Measurements from ENCODE around the gene TXNRD2. TPM values are rescaled to one million over a fixed set of nuclear protein-coding genes. Genes with fewer than 3 reads are reported as not detected.
"Not testable (repeated sequence)": the region's sequence is repeated elsewhere in the genome, so short reads cannot be mapped to it uniquely, and the experiment has no call there.

TXNRD2 gene
- total RNA-seq, 2 donors from 2014 or later: 29.9 to 34.3 TPM

DNA sequence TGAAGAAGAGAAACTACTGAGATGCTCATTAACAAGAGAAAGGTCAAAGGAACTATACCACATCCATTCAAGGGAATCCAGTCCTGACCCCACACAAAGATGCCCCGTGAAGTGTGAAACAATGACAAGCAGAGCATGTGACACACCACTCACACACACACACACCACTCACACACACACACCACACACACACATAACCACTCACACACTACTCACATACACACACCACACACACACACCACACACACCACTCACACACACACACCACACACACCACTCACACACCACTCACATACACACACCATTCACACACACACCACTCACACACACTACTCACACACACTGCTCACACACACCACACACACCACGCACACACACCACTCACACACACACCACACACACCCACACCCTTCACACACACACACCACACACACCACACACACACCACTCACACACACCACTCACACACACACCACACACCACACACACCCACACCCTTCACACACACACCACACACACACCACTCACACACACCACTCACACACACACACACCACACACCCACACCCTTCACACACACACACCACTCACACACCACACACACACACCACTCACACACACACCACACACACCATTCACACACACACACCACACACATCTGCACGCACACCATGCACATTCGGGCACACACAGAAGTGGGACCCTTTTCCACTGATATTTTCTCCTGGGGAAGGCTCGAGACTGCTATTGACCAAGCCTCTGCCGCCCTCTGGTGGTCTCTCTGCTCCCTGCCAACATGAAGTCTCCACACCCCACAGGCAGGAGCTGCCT lies 32.1 kb downstream of the TXNRD2 start:
- H3K9me3 Mint-ChIP-seq: no peaks in the 10 kb centered on the region
- peak overlapping the region in 1 of 2 donors; percentile 7 for H3K27ac Mint-ChIP-seq
- DNase-seq (ENCODE audit: low spot score): peak; percentile 81
- H3K4me1 Mint-ChIP-seq (ENCODE audit: low read depth in 2 of 2): peaks cover 4 to 6% of the 10 kb centered on the region in 2 donors
- H3K27me3 Mint-ChIP-seq: no peaks in the 10 kb centered on the region
- no peak overlapping the region for H3K4me3 Mint-ChIP-seq
- H3K36me3 Mint-ChIP-seq: no peaks in the 10 kb centered on the region
- peak; percentile 78 to 85 for ATAC-seq

- ATAC-seq; H3K4me3 Mint-ChIP-seq; H3K36me3 Mint-ChIP-seq; H3K27ac Mint-ChIP-seq; H3K4me1 Mint-ChIP-seq (ENCODE audit: low read depth in 2 of 2); H3K9me3 Mint-ChIP-seq; DNase-seq (ENCODE audit: low spot score); H3K27me3 Mint-ChIP-seq: not testable (repeated sequence)
These were observed 33.7 kb downstream of the TXNRD2 start for GRCh38 chr22:19907902-19908301.

GRCh38 chr22:19906864-19907263 lies 34.8 kb downstream of the TXNRD2 start:
- H3K4me3 Mint-ChIP-seq; H3K27ac Mint-ChIP-seq; H3K36me3 Mint-ChIP-seq; H3K27me3 Mint-ChIP-seq; ATAC-seq; H3K4me1 Mint-ChIP-seq (ENCODE audit: low read depth in 2 of 2); H3K9me3 Mint-ChIP-seq; DNase-seq (ENCODE audit: low spot score): not testable (repeated sequence)

DNA sequence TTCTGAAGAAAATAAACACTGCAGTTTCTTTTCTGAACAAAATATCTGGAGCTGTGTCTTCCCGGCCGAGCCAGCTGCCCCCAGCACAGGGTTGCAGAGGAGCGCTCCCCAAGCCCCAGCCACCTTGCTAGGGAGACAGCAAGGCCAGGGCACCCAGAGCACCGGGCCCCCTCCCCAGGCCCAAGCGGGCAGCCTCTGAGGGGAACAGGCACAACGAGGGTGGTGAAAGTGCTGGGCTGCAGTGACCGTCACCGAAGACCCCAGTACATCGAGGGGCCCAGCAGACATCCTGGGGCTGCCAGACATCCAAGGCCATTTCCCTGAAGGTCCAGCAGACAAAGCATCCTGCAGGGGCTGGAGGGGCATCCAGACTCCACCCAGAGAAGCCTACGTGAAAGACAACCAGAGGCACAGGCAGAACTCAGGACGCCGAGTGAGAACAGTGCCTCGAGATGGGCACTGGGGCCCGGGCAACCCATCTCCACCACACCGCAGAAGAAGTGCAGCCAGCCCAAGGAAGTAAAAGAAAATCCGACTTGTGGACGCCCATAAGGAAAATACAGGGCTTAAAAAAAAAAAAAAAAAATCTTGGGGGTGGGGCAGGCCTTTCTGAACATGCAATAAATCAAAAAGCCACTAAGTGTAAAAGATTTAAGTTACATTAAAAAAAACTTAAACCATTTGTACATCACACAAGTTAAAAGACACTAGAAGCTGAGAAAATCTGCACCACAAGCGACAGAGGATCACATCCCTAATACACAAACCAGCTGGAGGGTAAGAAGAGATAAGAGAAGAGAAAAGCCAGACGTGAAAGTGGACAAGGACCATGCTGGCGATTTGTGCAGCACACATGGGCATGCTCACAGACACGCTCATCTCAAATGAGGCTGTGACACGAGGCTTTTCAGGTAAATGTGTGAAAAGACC lies 36.0 kb downstream of the TXNRD2 start:
- no peak for DNase-seq (ENCODE audit: low spot score)
- H3K4me3 Mint-ChIP-seq: no peak overlapping the region
- no peaks in the 10 kb centered on the region for H3K36me3 Mint-ChIP-seq
- ATAC-seq: no peak
- no peaks in the 10 kb centered on the region for H3K9me3 Mint-ChIP-seq
- no peaks in the 10 kb centered on the region for H3K27me3 Mint-ChIP-seq
- H3K27ac Mint-ChIP-seq: no peak overlapping the region
- H3K4me1 Mint-ChIP-seq (ENCODE audit: low read depth in 2 of 2): peaks cover 4 to 6% of the 10 kb centered on the region in 2 donors

DNA sequence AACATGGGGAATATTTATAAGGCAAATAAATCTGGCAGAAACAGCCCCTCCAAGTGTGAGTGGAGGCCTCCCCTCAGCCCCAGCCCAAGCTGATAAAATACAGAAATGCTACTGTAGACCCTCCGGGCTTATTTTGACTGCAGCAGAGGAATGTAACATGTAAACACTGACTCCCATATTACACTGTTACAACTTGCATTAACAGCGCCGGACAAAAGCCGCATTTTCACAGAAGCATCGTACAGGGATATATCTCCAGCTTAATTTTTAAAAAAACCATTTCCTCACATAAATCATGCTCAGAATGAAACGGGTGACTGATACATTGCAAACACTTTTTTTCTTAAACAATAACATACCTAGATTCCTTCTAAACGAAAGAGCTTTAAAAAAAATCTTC lies 36.7 kb downstream of the TXNRD2 start:
- no peak overlapping the region for H3K4me3 Mint-ChIP-seq
- no peaks in the 10 kb centered on the region for H3K9me3 Mint-ChIP-seq
- H3K36me3 Mint-ChIP-seq: no peaks in the 10 kb centered on the region
- peaks cover 3 to 4% of the 10 kb centered on the region in 2 donors for H3K4me1 Mint-ChIP-seq (ENCODE audit: low read depth in 2 of 2)
- DNase-seq (ENCODE audit: low spot score): no peak
- no peaks in the 10 kb centered on the region for H3K27me3 Mint-ChIP-seq
- no peak for ATAC-seq
- H3K27ac Mint-ChIP-seq: no peak overlapping the region

GRCh38 chr22:19904174-19904856 lies 37.3 kb downstream of the TXNRD2 start:
- ATAC-seq (no peak), DNase-seq (ENCODE audit: low spot score) (no peak)
- Mint-ChIP-seq H3K36me3 (no peaks in the 10 kb centered on the region), H3K4me3 (no peak overlapping the region), H3K9me3 (no peaks in the 10 kb centered on the region), H3K4me1 (ENCODE audit: low read depth in 2 of 2) (no peaks in the 10 kb centered on the region), H3K27me3 (no peaks in the 10 kb centered on the region), H3K27ac (no peak overlapping the region)

- Mint-ChIP-seq H3K27ac (no peak overlapping the region), H3K36me3 (no peaks in the 10 kb centered on the region), H3K9me3 (no peaks in the 10 kb centered on the region), H3K4me1 (ENCODE audit: low read depth in 2 of 2) (no peaks in the 10 kb centered on the region), H3K4me3 (no peak overlapping the region), H3K27me3 (no peaks in the 10 kb centered on the region)
- DNase-seq (ENCODE audit: low spot score) (no peak), ATAC-seq (no peak)
These were observed 38.1 kb downstream of the TXNRD2 start for GRCh38 chr22:19903513-19903912.

- no peak for ATAC-seq
- no peaks in the 10 kb centered on the region for H3K27me3 Mint-ChIP-seq
- no peaks in the 10 kb centered on the region for H3K9me3 Mint-ChIP-seq
These were observed 38.6 kb downstream of the TXNRD2 start for GRCh38 chr22:19903031-19903430.

GRCh38 chr22:19902245-19902715 lies 39.3 kb downstream of the TXNRD2 start:
- Mint-ChIP-seq H3K4me3 (no peak overlapping the region), H3K27ac (no peak overlapping the region)
- ATAC-seq: no peak

More at GRCh38 chr22:19903031-19903430, 38.6 kb downstream of the TXNRD2 start:
- Mint-ChIP-seq H3K4me3 (no peak overlapping the region), H3K27ac (no peak overlapping the region), H3K36me3 (no peaks in the 10 kb centered on the region), H3K4me1 (ENCODE audit: low read depth in 2 of 2) (no peaks in the 10 kb centered on the region)
- no peak for DNase-seq (ENCODE audit: low spot score)

GRCh38 chr22:19901577-19902244 lies 39.9 kb downstream of the TXNRD2 start:
- ATAC-seq: no peak
- Mint-ChIP-seq H3K27ac (no peak overlapping the region), H3K4me3 (no peak overlapping the region)

More at GRCh38 chr22:19902245-19902715, 39.3 kb downstream of the TXNRD2 start:
- DNase-seq (ENCODE audit: low spot score): no peak
- H3K36me3 Mint-ChIP-seq: no peaks in the 10 kb centered on the region
- no peaks in the 10 kb centered on the region for H3K9me3 Mint-ChIP-seq
- H3K4me1 Mint-ChIP-seq (ENCODE audit: low read depth in 2 of 2): no peaks in the 10 kb centered on the region
- no peaks in the 10 kb centered on the region for H3K27me3 Mint-ChIP-seq

GRCh38 chr22:19900707-19901436 lies 40.7 kb downstream of the TXNRD2 start:
- H3K27me3 Mint-ChIP-seq: no peaks in the 10 kb centered on the region

More at GRCh38 chr22:19901577-19902244, 39.9 kb downstream of the TXNRD2 start:
- Mint-ChIP-seq H3K27me3 (no peaks in the 10 kb centered on the region), H3K9me3 (no peaks in the 10 kb centered on the region), H3K36me3 (no peaks in the 10 kb centered on the region), H3K4me1 (ENCODE audit: low read depth in 2 of 2) (no peaks in the 10 kb centered on the region)
- no peak for DNase-seq (ENCODE audit: low spot score)

GRCh38 chr22:19898831-19899567 lies 42.6 kb downstream of the TXNRD2 start:
- no peak overlapping the region for H3K27ac Mint-ChIP-seq
- no peak overlapping the region for H3K4me3 Mint-ChIP-seq
- no peaks in the 10 kb centered on the region for H3K36me3 Mint-ChIP-seq
- H3K27me3 Mint-ChIP-seq: no peaks in the 10 kb centered on the region
- ATAC-seq: no peak
- no peaks in the 10 kb centered on the region for H3K9me3 Mint-ChIP-seq
- no peaks in the 10 kb centered on the region for H3K4me1 Mint-ChIP-seq (ENCODE audit: low read depth in 2 of 2)
- DNase-seq (ENCODE audit: low spot score): no peak

More at GRCh38 chr22:19900707-19901436, 40.7 kb downstream of the TXNRD2 start:
- DNase-seq (ENCODE audit: low spot score) (no peak), ATAC-seq (no peak)
- H3K4me3 Mint-ChIP-seq: no peak overlapping the region
- H3K4me1 Mint-ChIP-seq (ENCODE audit: low read depth in 2 of 2): no peaks in the 10 kb centered on the region
- H3K27ac Mint-ChIP-seq: no peak overlapping the region
- H3K9me3 Mint-ChIP-seq: no peaks in the 10 kb centered on the region
- no peaks in the 10 kb centered on the region for H3K36me3 Mint-ChIP-seq
